Spleen (tissue), 7 donors: Measurements from ENCODE around the gene C11orf24.

Experiments
- CTCF ChIP-seq, 11 experiments: fragments of 200-600 bp in 7 of 11; fragments of 450-650 bp in 4 of 11; sonication (generic) in 4 of 11; IDR thresholded peaks in 8 of 11; conservative IDR thresholded peaks in 3 of 11; 1 replicate in 7 of 11; 2 replicates in 4 of 11; pipeline versions ENCODE4 v1.4.0 to v1.8.0; 2016 to 2021; ENCODE audit warnings: antibody characterized with exemption in 11 of 11, inconsistent platforms in 4 of 11, mild to moderate bottlenecking in 1 of 11
- POLR2A ChIP-seq, 3 donors: fragments of 450-650 bp; IDR thresholded peaks; one replicate each; pipeline ENCODE4 v1.5.1; 2017; ENCODE audit warnings: antibody characterized with exemption in 3 of 3, mild to moderate bottlenecking in 1 of 3
- POLR2AphosphoS5 ChIP-seq, 3 donors: sonication (generic); formaldehyde crosslinking; IDR thresholded peaks; one replicate each; pipeline ENCODE4 v1.5.1; 2017; ENCODE audit warnings: antibody characterized with exemption in 3 of 3
- donor health status: DM: no; HTN: no; CAD: no; lungs with moderate emphysema.
- donor health status: DM: no; HTN: no; CAD: no.
- donor health status: DM: no; HTN: no; CAD: no.

- TF ChIP-seq POLR2AphosphoS5 (IDR thresholded peaks at IDR 0.05) = no peak
- no peak for TF ChIP-seq CTCF (IDR thresholded peaks at IDR 0.05 in 8 of 11, conservative IDR thresholded peaks at IDR 0.05 in 3 of 11)
- TF ChIP-seq POLR2A (IDR thresholded peaks at IDR 0.05) = no peak
Observed at GRCh38 chr11:68221406-68221805, 50.4 kb downstream of the C11orf24 start.
